Measurements from ENCODE around the gene KCNA5.

Gene KCNA5

GRCh38 chr12:5063149-5063548 lies 19.5 kb downstream of the KCNA5 start:
- no peak for DNase-seq (ENCODE audit: low read depth in 2 of 3, low spot score in 1 of 3)

- DNase-seq (ENCODE audit: low read depth in 2 of 3, low spot score in 1 of 3), result no peak
These were observed 21.3 kb downstream of the KCNA5 start for GRCh38 chr12:5064913-5065490.

- no peak for DNase-seq (ENCODE audit: low read depth in 2 of 3, low spot score in 1 of 3)
These were observed 22.6 kb downstream of the KCNA5 start for GRCh38 chr12:5066251-5066650.

GRCh38 chr12:5068126-5068525 lies 24.4 kb downstream of the KCNA5 start:
- DNase-seq (ENCODE audit: low read depth in 2 of 3, low spot score in 1 of 3), result no peak

- DNase-seq (ENCODE audit: low read depth in 2 of 3, low spot score in 1 of 3), result no peak
These were observed 24.9 kb downstream of the KCNA5 start for GRCh38 chr12:5068619-5069018.

- no peak for DNase-seq (ENCODE audit: low read depth in 2 of 3, low spot score in 1 of 3)
These were observed 26.4 kb downstream of the KCNA5 start for GRCh38 chr12:5070090-5070489.

- no peak for DNase-seq (ENCODE audit: low read depth in 2 of 3, low spot score in 1 of 3)
These were observed 27.8 kb downstream of the KCNA5 start for GRCh38 chr12:5071496-5071895.

GRCh38 chr12:5072311-5072710 lies 28.6 kb downstream of the KCNA5 start:
- DNase-seq (ENCODE audit: low read depth in 2 of 3, low spot score in 1 of 3), result no peak

- no peak for DNase-seq (ENCODE audit: low read depth in 2 of 3, low spot score in 1 of 3)
These were observed 29.4 kb downstream of the KCNA5 start for GRCh38 chr12:5073054-5073453.

- no peak for DNase-seq (ENCODE audit: low read depth in 2 of 3, low spot score in 1 of 3)
These were observed 30.2 kb downstream of the KCNA5 start for GRCh38 chr12:5073853-5074252.

GRCh38 chr12:5076761-5077160 lies 33.1 kb downstream of the KCNA5 start:
- no peak for DNase-seq (ENCODE audit: low read depth in 2 of 3, low spot score in 1 of 3)

GRCh38 chr12:5078423-5078822 lies 34.7 kb downstream of the KCNA5 start:
- no peak for DNase-seq (ENCODE audit: low read depth in 2 of 3, low spot score in 1 of 3)

- DNase-seq (ENCODE audit: low read depth in 2 of 3, low spot score in 1 of 3), result no peak
These were observed 37.3 kb downstream of the KCNA5 start for GRCh38 chr12:5081016-5081415.

GRCh38 chr12:5083955-5084849 lies 40.5 kb downstream of the KCNA5 start:
- peak in 1 of 3 donors; percentile 42 for DNase-seq (ENCODE audit: low read depth in 2 of 3, low spot score in 1 of 3)

GRCh38 chr12:5085896-5086295 lies 42.2 kb downstream of the KCNA5 start:
- DNase-seq (ENCODE audit: low read depth in 2 of 3, low spot score in 1 of 3), result no peak

GRCh38 chr12:5087831-5088554 lies 44.3 kb downstream of the KCNA5 start:
- DNase-seq (ENCODE audit: low read depth in 2 of 3, low spot score in 1 of 3), result no peak

- DNase-seq (ENCODE audit: low read depth in 2 of 3, low spot score in 1 of 3), result no peak
These were observed 45.0 kb downstream of the KCNA5 start for GRCh38 chr12:5088586-5089264.

- DNase-seq (ENCODE audit: low read depth in 2 of 3, low spot score in 1 of 3), result no peak
These were observed 50.9 kb downstream of the KCNA5 start for GRCh38 chr12:5094551-5094950.

- no peak for DNase-seq (ENCODE audit: low read depth in 2 of 3, low spot score in 1 of 3)
These were observed 51.3 kb downstream of the KCNA5 start for GRCh38 chr12:5094986-5095385.
